IMR-90 (cell line): ENCODE results near the gene PPP1R14D. TPM values are rescaled to one million over a fixed set of nuclear protein-coding genes. Genes with fewer than 3 reads are reported as not detected.

Experiments
- ATAC-seq: fragments of 200-7000 bp; cut with Tn5 transposase; 2 replicates; pipeline ENCODE4 v1.9.1; 2020; ENCODE audit warnings: low read depth, mild to moderate bottlenecking, moderate library complexity
- BruUV-seq: library from RNA; stranded (reverse); fragments of 400-500 nt; replicated peaks from 2 replicates; lab custom pipeline; 2021; lab: Mats Ljungman, UMichigan
- CTCF ChIA-PET: fragments of 300-600 bp; formaldehyde crosslinking; extraction: SDS; loops from one replicate; lab custom pipeline; 2021; ENCODE audit warnings: antibody characterized with exemption; lab: Yijun Ruan, JAX
- POLR2A ChIA-PET: fragments of 300-600 bp; sonication (Branson Sonifier 250); formaldehyde crosslinking; loops from one replicate; lab custom pipeline; 2022; ENCODE audit warnings: antibody characterized with exemption; ENCODE audit not compliant: unreplicated experiment; lab: Charles Lee
- DNase-seq: peaks from one replicate; pipeline ENCODE4 v3.0.0; 2013
- H2AFZ ChIP-seq: replicated peaks from 2 replicates; pipeline ENCODE3; 2013; ENCODE audit warnings: low read length, mild to moderate bottlenecking; ENCODE audit not compliant: poor library complexity
- H2AK5ac ChIP-seq: 2 replicates; pipeline ENCODE4 v1.6.1; 2013; ENCODE audit warnings: low read depth, low read length, inconsistent platforms
- H2AK9ac ChIP-seq: replicated peaks from 2 replicates; pipeline ENCODE3; 2013; ENCODE audit warnings: mild to moderate bottlenecking, low read depth, low read length, moderate library complexity; ENCODE audit not compliant: poor library complexity
- H2BK120ac ChIP-seq: 2 replicates; pipeline ENCODE4 v1.6.1; 2013; ENCODE audit warnings: low read depth, low read length, inconsistent platforms
- H2BK15ac ChIP-seq: 3 replicates; pipeline ENCODE4 v1.6.1; 2013; ENCODE audit warnings: low read depth, low read length, inconsistent platforms
- H2BK20ac ChIP-seq: 2 replicates; pipeline ENCODE4 v1.6.1; 2013; ENCODE audit warnings: low read depth, mild to moderate bottlenecking, inconsistent platforms, low read length, moderate library complexity
- H2BK5ac ChIP-seq: 2 replicates; pipeline ENCODE4 v1.6.1; 2013; ENCODE audit warnings: mild to moderate bottlenecking, low read depth, low read length, inconsistent platforms; ENCODE audit not compliant: poor library complexity, severe bottlenecking
- H3K14ac ChIP-seq: replicated peaks from 2 replicates; pipeline ENCODE4 v1.6.1; 2013; ENCODE audit warnings: low read depth, low read length, inconsistent platforms
- H3K18ac ChIP-seq: 2 replicates; pipeline ENCODE4 v1.6.1; 2013; ENCODE audit warnings: low read depth, low read length, control low read depth
- H3K23ac ChIP-seq: 2 replicates; pipeline ENCODE4 v1.6.1; 2013; ENCODE audit warnings: low read depth, low read length, inconsistent platforms
- H3K27ac ChIP-seq: 2 replicates; pipeline ENCODE4 v1.5.1; 2013; ENCODE audit warnings: mild to moderate bottlenecking, control low read depth, low read length; ENCODE audit not compliant: insufficient read depth
- H3K27me3 ChIP-seq: 2 replicates; pipeline ENCODE4 v1.6.1; 2013; ENCODE audit warnings: low read length; ENCODE audit not compliant: control insufficient read depth, insufficient read depth
- H3K36me3 ChIP-seq: 2 replicates; pipeline ENCODE4 v1.6.1; 2013; ENCODE audit warnings: low read length, mixed read lengths; ENCODE audit not compliant: control insufficient read depth, insufficient read depth
- H3K4ac ChIP-seq: 2 replicates; pipeline ENCODE4 v1.6.1; 2013; ENCODE audit warnings: low read depth, low read length, inconsistent platforms
- H3K4me1 ChIP-seq: 2 replicates; pipeline ENCODE4 v1.6.1; 2013; ENCODE audit warnings: low read length, mixed read lengths; ENCODE audit not compliant: control insufficient read depth, insufficient read depth
- H3K4me2 ChIP-seq: 2 replicates; pipeline ENCODE4 v1.6.1; 2013; ENCODE audit warnings: low read depth, mild to moderate bottlenecking, control low read depth, low read length, moderate library complexity
- H3K4me3 ChIP-seq: 2 replicates; pipeline ENCODE4 v1.5.1; 2013; ENCODE audit warnings: low read depth, mild to moderate bottlenecking, control low read depth, low read length, moderate library complexity; ENCODE audit not compliant: insufficient read depth
- H3K56ac ChIP-seq: 2 replicates; pipeline ENCODE4 v1.6.1; 2013; ENCODE audit warnings: low read length, inconsistent platforms; ENCODE audit not compliant: insufficient read depth; ENCODE audit errors: extremely low read depth
- H3K79me1 ChIP-seq, 2 experiments: 2 replicates each; pipeline ENCODE4 v1.6.1; 2013; ENCODE audit warnings: low read length in 2 of 2, inconsistent platforms in 1 of 2, low read depth in 1 of 2
- H3K9ac ChIP-seq: 2 replicates; pipeline ENCODE4 v1.6.1; 2013; ENCODE audit warnings: low read depth, low read length, control low read depth
- H3K9me1 ChIP-seq: 2 replicates; pipeline ENCODE4 v1.6.1; 2013; ENCODE audit warnings: low read length, inconsistent platforms; ENCODE audit not compliant: insufficient read depth
- H3K9me3 ChIP-seq: 2 replicates; pipeline ENCODE4 v1.6.1; 2013; ENCODE audit warnings: low read length; ENCODE audit not compliant: control insufficient read depth, insufficient read depth
- H4K20me1 ChIP-seq: 2 replicates; pipeline ENCODE4 v1.6.1; 2013; ENCODE audit warnings: low read length, inconsistent platforms; ENCODE audit not compliant: insufficient read depth
- H4K5ac ChIP-seq: 2 replicates; pipeline ENCODE4 v1.6.1; 2013; ENCODE audit warnings: mild to moderate bottlenecking, low read depth, low read length, control low read depth
- H4K8ac ChIP-seq, 2 experiments: 2 replicates each; pipeline ENCODE4 v1.6.1; 2013; ENCODE audit warnings: low read depth in 2 of 2, low read length in 2 of 2, control low read depth in 1 of 2, inconsistent platforms in 1 of 2
- H4K91ac ChIP-seq: 2 replicates; pipeline ENCODE4 v1.6.1; 2013; ENCODE audit warnings: low read depth, low read length, inconsistent platforms; ENCODE audit not compliant: insufficient read depth
- BHLHE40 ChIP-seq: fragments of 150-350 bp; IDR thresholded peaks from 2 replicates; pipeline ENCODE4 v1.6.1; 2016; ENCODE audit warnings: mild to moderate bottlenecking, low read depth, low read length
- CHD1 ChIP-seq: IDR thresholded peaks from 2 replicates; pipeline ENCODE4 v1.6.1; 2012; ENCODE audit warnings: low read depth, low read length, improper control_type of control experiment
- CTCF ChIP-seq: conservative IDR thresholded peaks from 2 replicates; pipeline ENCODE4 v1.5.1; 2012; ENCODE audit warnings: mild to moderate bottlenecking, low read depth, low read length, improper control_type of control experiment
- MAZ ChIP-seq: IDR thresholded peaks from 2 replicates; pipeline ENCODE4 v1.6.1; 2012; ENCODE audit warnings: low read depth, mild to moderate bottlenecking, low read length, improper control_type of control experiment, moderate library complexity, borderline replicate concordance
- MXI1 ChIP-seq: IDR thresholded peaks from 2 replicates; pipeline ENCODE4 v1.6.1; 2012; ENCODE audit warnings: low read depth, mild to moderate bottlenecking, low read length, moderate library complexity, borderline replicate concordance
- POLR2A ChIP-seq: IDR thresholded peaks from 2 replicates; pipeline ENCODE4 v1.6.1; 2012; ENCODE audit warnings: mild to moderate bottlenecking, low read depth, low read length
- USF2 ChIP-seq: fragments of 150-350 bp; IDR thresholded peaks from 2 replicates; pipeline ENCODE4 v1.6.1; 2017; ENCODE audit warnings: mild to moderate bottlenecking, antibody characterized with exemption, low read length, low read depth
- WGBS, 2 experiments: methylation state at CpG; one replicate each; pipeline versions ENCODE4 v1.1.5 to v1.1.7; 2013; ENCODE audit warnings: missing lambda C conversion rate in 2 of 2; ENCODE audit not compliant: insufficient read length in 1 of 2; ENCODE audit errors: extremely low coverage in 2 of 2; 5-methylcytosine and 5-hydroxymethylcytosine counted together
- dilution Hi-C: fragments of 300-500 bp; cut with HindIII; formaldehyde crosslinking; loops from one replicate; pipeline ENCODE4 v1.14.3; 2018; ENCODE audit warnings: low sequenced_read_pairs; ENCODE audit not compliant: unreplicated experiment
- in situ Hi-C: fragments of 300-500 bp; cut with MboI; formaldehyde crosslinking; loops from 3 replicates; pipeline ENCODE4 v1.14.3; 2019; ENCODE audit warnings: low sequenced_read_pairs, inconsistent platforms, mixed read lengths
- intact Hi-C: fragments of 100-400 bp; cut with micrococcal nuclease; formaldehyde crosslinking; loops from 2 replicates; pipeline ENCODE4 v1.10.0; 2022
- polyA plus RNA-seq, 3 experiments: library from polyadenylated mRNA; depleted of rRNA; stranded (reverse); fragments of >200 nt; gene quantifications; 2 replicates each; pipeline ENCODE4 v1.2.3, GENCODE V29; 2012; ENCODE audit warnings: low replicate concordance in 1 of 3
- total RNA-seq: library from RNA; depleted of rRNA; stranded (reverse); fragments of >200 nt; gene quantifications from 2 replicates; pipeline ENCODE4 v1.2.3, GENCODE V29; 2012

The PPP1R14D gene
- total and polyA plus RNA-seq, 2 of the 4 experiments (the other 2 are of a cell fraction) = not detected

GRCh38 chr15:40855706-40856234 is 27.3 kb upstream of the PPP1R14D start:
- Histone ChIP-seq H3K27ac (no peak overlapping the region), H3K9me1 (peaks cover 3% of the 10 kb centered on the region; the same call in 1 of the 2 replicates), H3K4me3 (no peak overlapping the region), H2BK20ac (no peak overlapping the region), H2BK120ac (no peak overlapping the region), H3K4me1 (no peaks in the 10 kb centered on the region), H3K4me2 (no peak overlapping the region), H2BK15ac (no peak overlapping the region), H3K4ac (no peak overlapping the region), H4K8ac (no peak overlapping the region), H2AK9ac (no peak overlapping the region), H3K27me3 (peaks cover 14% of the 10 kb centered on the region), H3K9ac (no peak overlapping the region), H3K56ac (no peak overlapping the region), H2AFZ (peak overlapping the region; percentile 32), H4K5ac (no peak overlapping the region), H3K18ac (no peak overlapping the region), H3K23ac (no peak overlapping the region), H3K9me3 (no peaks in the 10 kb centered on the region), H3K79me1 (no peaks in the 10 kb centered on the region), H4K91ac (no peak overlapping the region), H3K36me3 (no peaks in the 10 kb centered on the region), H4K20me1 (no peaks in the 10 kb centered on the region; the same call in 1 of the 2 replicates), H3K14ac (no peak overlapping the region), H2AK5ac (no peak overlapping the region; the same call in 1 of the 2 replicates), H2BK5ac (no peak overlapping the region)
- dilution Hi-C loops = no loop called here
- TF ChIP-seq MAZ (no peak), USF2 (no peak), MXI1 (no peak), CHD1 (no peak), CTCF (no peak), BHLHE40 (no peak), POLR2A (no peak)
- POLR2A ChIA-PET = no interaction called here
- DNase-seq (no peak), ATAC-seq (no peak)
- no CpG with 5 or more reads among the region's 13 CpGs for WGBS, 2 experiments
- in situ Hi-C loops = loop anchor here (5.0 kb wide), 1 partner anchor 37 kb away; the partner anchor contains the start of gene VPS18
- CTCF ChIA-PET = interaction anchor here (1.2 to 1.7 kb wide), 2 partner anchors 36 to 38 kb away, joined by 5 to 9 read pairs; partner anchors contain the start of gene VPS18
- BruUV-seq = no TSS peak
- intact Hi-C loops = no loop called here
